HCT116 (cell line): ENCODE results near the gene RPL3. TPM values are rescaled to one million over a fixed set of nuclear protein-coding genes. Genes with fewer than 3 reads are reported as not detected.

Experiments used
- ATAC-seq: fragments of 200-7000 bp; cut with Tn5 transposase; 2 replicates; pipeline ENCODE4 v1.9.1; 2020; ENCODE audit warnings: mild to moderate bottlenecking, moderate library complexity
- BruUV-seq: library from RNA; stranded (reverse); fragments of 400-500 nt; replicated peaks from 2 replicates; lab custom pipeline; 2021; lab: Mats Ljungman, UMichigan
- CTCF ChIA-PET: fragments of 300-600 bp; sonication (Branson Sonifier 250); formaldehyde crosslinking; loops from one replicate; lab custom pipeline; 2021; ENCODE audit warnings: antibody characterized with exemption; lab: Charles Lee
- POLR2A ChIA-PET: fragments of 300-600, 350-600 bp; sonication (Branson Sonifier 250); formaldehyde crosslinking; loops from one replicate; lab custom pipeline; 2021; ENCODE audit warnings: antibody characterized with exemption; lab: Charles Lee
- RAD21 ChIA-PET, 2 experiments: fragments of 300-600 bp; sonication (Branson Sonifier 250); formaldehyde crosslinking; loops; one replicate each; lab custom pipeline; 2023; ENCODE audit warnings: low total read pairs in 2 of 2; ENCODE audit not compliant: uncharacterized antibody in 2 of 2, unreplicated experiment in 2 of 2, low non-redundant PET in 1 of 2; lab: Charles Lee
- DNase-seq: peaks from one replicate; pipeline ENCODE4 v3.0.0-alpha.2; 2010; ENCODE audit warnings: low read depth, low spot score
- H2AFZ ChIP-seq: fragments of 200-600 bp; shearing (Covaris generic), sonication (generic); 2 replicates; pipeline ENCODE4 v1.6.1; 2017; ENCODE audit warnings: low read depth, mixed run types, mixed read lengths, antibody characterized with exemption, low read length; ENCODE audit not compliant: poor library complexity, severe bottlenecking
- H3K27ac ChIP-seq: 2 replicates; pipeline ENCODE4 v1.5.1; 2012; ENCODE audit warnings: low read depth, low read length
- H3K27me3 ChIP-seq: fragments of 200-600 bp; sonication (generic); 2 replicates; pipeline ENCODE4 v1.6.1; 2016; ENCODE audit warnings: mixed run types, low read length, mixed read lengths; ENCODE audit not compliant: insufficient read depth
- H3K36me3 ChIP-seq, 2 experiments: fragments of 200-500 bp in 1 of 2; fragments of 200-600 bp in 1 of 2; sonication (Bioruptor generic) in 1 of 2; sonication (generic) in 1 of 2; 2 replicates each; pipeline versions ENCODE4 v1.5.1 to v1.6.1; 2014 to 2016; ENCODE audit warnings: low read length in 2 of 2, inconsistent platforms in 1 of 2, mixed read lengths in 1 of 2, mixed run types in 1 of 2; ENCODE audit not compliant: insufficient read depth in 2 of 2, control insufficient read depth in 1 of 2
- H3K4me1 ChIP-seq, 2 experiments: fragments of 200-600 bp in 1 of 2; sonication (generic) in 1 of 2; 2 replicates each; pipeline versions ENCODE4 v1.5.1 to v1.6.1; 2012 to 2017; ENCODE audit warnings: low read length in 2 of 2, inconsistent platforms in 1 of 2, mild to moderate bottlenecking in 1 of 2, mixed read lengths in 1 of 2, mixed run types in 1 of 2, moderate library complexity in 1 of 2; ENCODE audit not compliant: insufficient read depth in 2 of 2, control insufficient read depth in 1 of 2
- H3K4me2 ChIP-seq: fragments of 200-600 bp; sonication (generic); 2 replicates; pipeline ENCODE4 v1.6.1; 2017; ENCODE audit warnings: mixed run types, low read length, mixed read lengths
- H3K4me3 ChIP-seq, 2 experiments: fragments of 200-600 bp in 1 of 2; sonication (generic) in 1 of 2; replicated peaks in 1 of 2; 2 replicates each; pipeline ENCODE4 v1.5.1; 2011 to 2016; ENCODE audit warnings: low read length in 2 of 2, control low read depth in 1 of 2, low read depth in 1 of 2, mild to moderate bottlenecking in 1 of 2, mixed read lengths in 1 of 2, mixed run types in 1 of 2
- H3K79me2 ChIP-seq: fragments of 200-600 bp; sonication (generic); 2 replicates; pipeline ENCODE4 v1.6.1; 2017; ENCODE audit warnings: mild to moderate bottlenecking, mixed run types, low read length, moderate library complexity, mixed read lengths; ENCODE audit not compliant: insufficient read depth
- H3K9ac ChIP-seq: fragments of 200-600 bp; sonication (generic); 2 replicates; pipeline ENCODE4 v1.6.1; 2016; ENCODE audit warnings: low read length, mixed read lengths
- H3K9me2 ChIP-seq: fragments of 200-600 bp; sonication (generic), shearing (Covaris generic); 2 replicates; pipeline ENCODE4 v1.6.1; 2017; ENCODE audit warnings: mixed run types, mild to moderate bottlenecking, moderate library complexity; ENCODE audit not compliant: insufficient read depth
- H3K9me3 ChIP-seq, 2 experiments: fragments of 200-500 bp in 1 of 2; fragments of 200-600 bp in 1 of 2; sonication (Bioruptor generic) in 1 of 2; sonication (generic) in 1 of 2; 2 replicates each; pipeline ENCODE4 v1.6.1; 2014 to 2017; ENCODE audit warnings: low read length in 2 of 2, mixed read lengths in 2 of 2, inconsistent platforms in 1 of 2, low read depth in 1 of 2, mild to moderate bottlenecking in 1 of 2, mixed run types in 1 of 2, moderate library complexity in 1 of 2; ENCODE audit not compliant: control insufficient read depth in 1 of 2, insufficient read depth in 1 of 2
- H4K20me1 ChIP-seq: fragments of 200-600 bp; sonication (generic), shearing (Covaris generic); 2 replicates; pipeline ENCODE4 v1.6.1; 2017; ENCODE audit warnings: mixed run types, mild to moderate bottlenecking, moderate library complexity; ENCODE audit not compliant: insufficient read depth
- CBX3 ChIP-seq: IDR thresholded peaks from 2 replicates; pipeline ENCODE4 v1.6.1; 2012; ENCODE audit warnings: low read depth
- CEBPB ChIP-seq: IDR thresholded peaks from 2 replicates; pipeline ENCODE4 v1.6.1; 2012; ENCODE audit warnings: low read depth
- EGR1 ChIP-seq: IDR thresholded peaks from 2 replicates; pipeline ENCODE4 v1.6.1; 2012; ENCODE audit warnings: low read depth
- ELF1 ChIP-seq: IDR thresholded peaks from 2 replicates; pipeline ENCODE4 v1.6.1; 2012; ENCODE audit warnings: low read depth, borderline replicate concordance
- EZH2 ChIP-seq: fragments of 200-600 bp; sonication (generic); IDR thresholded peaks from 2 replicates; pipeline ENCODE4 v1.6.1; 2017; ENCODE audit warnings: antibody characterized with exemption, mixed run types
- FOSL1 ChIP-seq: IDR thresholded peaks from 2 replicates; pipeline ENCODE4 v1.6.1; 2012; ENCODE audit warnings: low read depth
- JUND ChIP-seq: IDR thresholded peaks from 2 replicates; pipeline ENCODE4 v1.6.1; 2012
- POLR2A ChIP-seq: IDR thresholded peaks from 2 replicates; pipeline ENCODE4 v1.7.0; 2011; ENCODE audit warnings: borderline replicate concordance; ENCODE audit not compliant: insufficient read depth, insufficient read length; ENCODE audit errors: extremely low read depth
- POLR2AphosphoS5 ChIP-seq: IDR thresholded peaks from 2 replicates; pipeline ENCODE4 v1.6.1; 2011; ENCODE audit warnings: mild to moderate bottlenecking, low read depth, low read length, moderate library complexity
- RAD21 ChIP-seq: IDR thresholded peaks from 2 replicates; pipeline ENCODE4 v1.6.1; 2012; ENCODE audit warnings: low read depth, mild to moderate bottlenecking
- REST ChIP-seq: IDR thresholded peaks from 2 replicates; pipeline ENCODE4 v1.6.1; 2012; ENCODE audit warnings: low read depth
- SRF ChIP-seq: IDR thresholded peaks from 2 replicates; pipeline ENCODE4 v1.6.1; 2012; ENCODE audit warnings: low read depth
- TCF7L2 ChIP-seq: IDR thresholded peaks from 2 replicates; pipeline ENCODE4 v1.7.0; 2011; ENCODE audit warnings: borderline replicate concordance, inconsistent platforms; ENCODE audit not compliant: insufficient read depth, insufficient read length; ENCODE audit errors: extremely low read depth
- ZFX ChIP-seq: fragments of 450-650 bp; IDR thresholded peaks from 2 replicates; pipeline ENCODE4 v1.6.1; 2017
- ZNF274 ChIP-seq: fragments of 200-500 bp; sonication (Bioruptor generic); IDR thresholded peaks from 2 replicates; pipeline ENCODE4 v1.6.1; 2014; ENCODE audit warnings: mild to moderate bottlenecking, low read depth, low read length, inconsistent platforms
- intact Hi-C: fragments of 100-400 bp; cut with micrococcal nuclease; formaldehyde crosslinking; loops from 2 replicates; pipeline ENCODE4 v1.10.0; 2022
- total RNA-seq: library from RNA; stranded (reverse); gene quantifications from one replicate; pipeline ENCODE4 v1.2.1, GENCODE V29; 2021; ENCODE audit not compliant: unreplicated experiment
- TF ChIP-seq, protein P1 (sequence below): IDR thresholded peaks from 2 replicates; pipeline ENCODE4 v1.6.1; 2012
- TF ChIP-seq, protein P2 (sequence below): IDR thresholded peaks from 2 replicates; pipeline ENCODE4 v1.6.1; 2012
- TF ChIP-seq, protein P3 (sequence below): IDR thresholded peaks from 2 replicates; pipeline ENCODE4 v1.6.1; 2011; ENCODE audit warnings: mild to moderate bottlenecking, low read length, moderate library complexity; ENCODE audit not compliant: insufficient replicate concordance; ENCODE audit errors: extremely low read depth
- TF ChIP-seq, protein P4 (sequence below), 3 experiments: fragments of 200-600 bp in 1 of 3; sonication (generic) in 1 of 3; IDR thresholded peaks in 2 of 3; conservative IDR thresholded peaks in 1 of 3; 2 replicates each; pipeline ENCODE4 v1.5.1; 2012 to 2017; ENCODE audit warnings: low read depth in 2 of 3, low read length in 2 of 3, antibody characterized with exemption in 1 of 3, borderline replicate concordance in 1 of 3, control low read depth in 1 of 3, mild to moderate bottlenecking in 1 of 3, mixed read lengths in 1 of 3, mixed run types in 1 of 3, moderate library complexity in 1 of 3; ENCODE audit not compliant: insufficient read depth in 1 of 3

The RPL3 gene
- total RNA-seq, 1 experiment from 2014 or later: 2,966 TPM

DNA sequence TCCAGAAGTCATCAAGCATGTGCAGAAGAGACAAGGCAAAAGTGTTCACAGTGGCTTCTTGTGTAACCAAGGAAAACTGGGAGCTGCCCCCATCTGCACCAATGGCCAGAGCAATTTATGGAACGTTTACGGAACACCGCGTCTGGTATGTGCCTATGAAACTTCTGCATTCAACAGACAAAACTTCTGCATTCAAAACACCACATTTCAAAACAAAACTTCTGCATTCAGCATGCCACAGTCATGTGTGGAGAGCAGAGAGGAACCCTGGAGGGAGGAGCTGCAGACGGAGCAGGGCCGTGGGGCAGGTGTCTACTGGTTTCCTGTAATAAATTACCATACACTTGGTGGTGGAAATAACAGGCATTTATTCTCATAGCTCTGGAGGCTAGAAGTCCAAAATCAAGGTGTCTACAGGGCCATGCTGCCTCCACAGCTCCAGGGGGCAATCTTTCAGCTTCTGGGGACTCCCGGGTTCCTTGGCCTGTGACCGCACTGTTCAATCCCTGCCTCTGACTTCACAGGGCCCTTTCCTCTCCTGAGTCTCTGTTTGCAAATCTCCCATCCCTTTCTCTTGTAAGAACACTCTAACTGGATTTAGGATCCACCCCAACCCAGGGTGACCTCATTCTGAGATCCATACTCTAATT, 32.2 kb downstream of the RPL3 start:
- CTCF ChIA-PET: no interaction called here
- Histone ChIP-seq H3K27me3 (no peaks in the 10 kb centered on the region), H3K27ac (no peak overlapping the region), H3K4me3 (no peak overlapping the region), H4K20me1 (no peaks in the 10 kb centered on the region), H3K9me2 (no peaks in the 10 kb centered on the region), H3K36me3 (no peaks in the 10 kb centered on the region), H3K4me1 (peaks cover 25 to 42% of the 10 kb centered on the region in 2 experiments), H3K9ac (no peak overlapping the region), H3K9me3 (peaks cover 0 to 11% of the 10 kb centered on the region in 2 experiments; a peak in 1 of 4 replicates), H3K79me2 (no peaks in the 10 kb centered on the region), H3K4me2 (no peak overlapping the region), H2AFZ (no peak overlapping the region)
- TF ChIP-seq, protein P1, sequence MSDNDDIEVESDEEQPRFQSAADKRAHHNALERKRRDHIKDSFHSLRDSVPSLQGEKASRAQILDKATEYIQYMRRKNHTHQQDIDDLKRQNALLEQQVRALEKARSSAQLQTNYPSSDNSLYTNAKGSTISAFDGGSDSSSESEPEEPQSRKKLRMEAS: no peak
- no peak for TF ChIP-seq RAD21
- TF ChIP-seq ELF1: no peak
- TF ChIP-seq TCF7L2: no peak
- no peak for TF ChIP-seq JUND
- TF ChIP-seq CBX3: no peak
- TF ChIP-seq SRF: no peak
- TF ChIP-seq REST: no peak
- no peak for TF ChIP-seq EZH2
- TF ChIP-seq POLR2AphosphoS5: no peak
- TF ChIP-seq, protein P2, sequence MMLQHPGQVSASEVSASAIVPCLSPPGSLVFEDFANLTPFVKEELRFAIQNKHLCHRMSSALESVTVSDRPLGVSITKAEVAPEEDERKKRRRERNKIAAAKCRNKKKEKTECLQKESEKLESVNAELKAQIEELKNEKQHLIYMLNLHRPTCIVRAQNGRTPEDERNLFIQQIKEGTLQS: no peak
- TF ChIP-seq, protein P3, sequence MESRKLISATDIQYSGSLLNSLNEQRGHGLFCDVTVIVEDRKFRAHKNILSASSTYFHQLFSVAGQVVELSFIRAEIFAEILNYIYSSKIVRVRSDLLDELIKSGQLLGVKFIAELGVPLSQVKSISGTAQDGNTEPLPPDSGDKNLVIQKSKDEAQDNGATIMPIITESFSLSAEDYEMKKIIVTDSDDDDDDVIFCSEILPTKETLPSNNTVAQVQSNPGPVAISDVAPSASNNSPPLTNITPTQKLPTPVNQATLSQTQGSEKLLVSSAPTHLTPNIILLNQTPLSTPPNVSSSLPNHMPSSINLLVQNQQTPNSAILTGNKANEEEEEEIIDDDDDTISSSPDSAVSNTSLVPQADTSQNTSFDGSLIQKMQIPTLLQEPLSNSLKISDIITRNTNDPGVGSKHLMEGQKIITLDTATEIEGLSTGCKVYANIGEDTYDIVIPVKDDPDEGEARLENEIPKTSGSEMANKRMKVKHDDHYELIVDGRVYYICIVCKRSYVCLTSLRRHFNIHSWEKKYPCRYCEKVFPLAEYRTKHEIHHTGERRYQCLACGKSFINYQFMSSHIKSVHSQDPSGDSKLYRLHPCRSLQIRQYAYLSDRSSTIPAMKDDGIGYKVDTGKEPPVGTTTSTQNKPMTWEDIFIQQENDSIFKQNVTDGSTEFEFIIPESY: no peak
- no peak for TF ChIP-seq ZFX
- no peak for TF ChIP-seq EGR1
- TF ChIP-seq CEBPB: no peak
- no peak for TF ChIP-seq FOSL1
- no peak for TF ChIP-seq POLR2A
- TF ChIP-seq ZNF274: no peak
- TF ChIP-seq, protein P4, sequence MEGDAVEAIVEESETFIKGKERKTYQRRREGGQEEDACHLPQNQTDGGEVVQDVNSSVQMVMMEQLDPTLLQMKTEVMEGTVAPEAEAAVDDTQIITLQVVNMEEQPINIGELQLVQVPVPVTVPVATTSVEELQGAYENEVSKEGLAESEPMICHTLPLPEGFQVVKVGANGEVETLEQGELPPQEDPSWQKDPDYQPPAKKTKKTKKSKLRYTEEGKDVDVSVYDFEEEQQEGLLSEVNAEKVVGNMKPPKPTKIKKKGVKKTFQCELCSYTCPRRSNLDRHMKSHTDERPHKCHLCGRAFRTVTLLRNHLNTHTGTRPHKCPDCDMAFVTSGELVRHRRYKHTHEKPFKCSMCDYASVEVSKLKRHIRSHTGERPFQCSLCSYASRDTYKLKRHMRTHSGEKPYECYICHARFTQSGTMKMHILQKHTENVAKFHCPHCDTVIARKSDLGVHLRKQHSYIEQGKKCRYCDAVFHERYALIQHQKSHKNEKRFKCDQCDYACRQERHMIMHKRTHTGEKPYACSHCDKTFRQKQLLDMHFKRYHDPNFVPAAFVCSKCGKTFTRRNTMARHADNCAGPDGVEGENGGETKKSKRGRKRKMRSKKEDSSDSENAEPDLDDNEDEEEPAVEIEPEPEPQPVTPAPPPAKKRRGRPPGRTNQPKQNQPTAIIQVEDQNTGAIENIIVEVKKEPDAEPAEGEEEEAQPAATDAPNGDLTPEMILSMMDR (IDR thresholded peaks at IDR 0.05 in 2 of 3, conservative IDR thresholded peaks at IDR 0.05 in 1 of 3; ENCODE audit: borderline replicate concordance in 1 of 3, insufficient read depth in 1 of 3, low read depth in 2 of 3, low read length in 2 of 3): no peak
- no peak for ATAC-seq
- intact Hi-C loops: no loop called here
- POLR2A ChIA-PET: no interaction called here
- RAD21 ChIA-PET: no interaction called here
- no TSS peak for BruUV-seq
- DNase-seq: no peak
